GM18868 (cell line): ENCODE results near the gene NOL3.

Experiments used
- ATAC-seq: cut with Tn5 transposase; IDR thresholded peaks from one replicate; pipeline ENCODE4 v1.9.1; 2021; ENCODE audit warnings: mild to moderate bottlenecking, moderate library complexity; ENCODE audit not compliant: unreplicated experiment

The NOL3 gene

DNA sequence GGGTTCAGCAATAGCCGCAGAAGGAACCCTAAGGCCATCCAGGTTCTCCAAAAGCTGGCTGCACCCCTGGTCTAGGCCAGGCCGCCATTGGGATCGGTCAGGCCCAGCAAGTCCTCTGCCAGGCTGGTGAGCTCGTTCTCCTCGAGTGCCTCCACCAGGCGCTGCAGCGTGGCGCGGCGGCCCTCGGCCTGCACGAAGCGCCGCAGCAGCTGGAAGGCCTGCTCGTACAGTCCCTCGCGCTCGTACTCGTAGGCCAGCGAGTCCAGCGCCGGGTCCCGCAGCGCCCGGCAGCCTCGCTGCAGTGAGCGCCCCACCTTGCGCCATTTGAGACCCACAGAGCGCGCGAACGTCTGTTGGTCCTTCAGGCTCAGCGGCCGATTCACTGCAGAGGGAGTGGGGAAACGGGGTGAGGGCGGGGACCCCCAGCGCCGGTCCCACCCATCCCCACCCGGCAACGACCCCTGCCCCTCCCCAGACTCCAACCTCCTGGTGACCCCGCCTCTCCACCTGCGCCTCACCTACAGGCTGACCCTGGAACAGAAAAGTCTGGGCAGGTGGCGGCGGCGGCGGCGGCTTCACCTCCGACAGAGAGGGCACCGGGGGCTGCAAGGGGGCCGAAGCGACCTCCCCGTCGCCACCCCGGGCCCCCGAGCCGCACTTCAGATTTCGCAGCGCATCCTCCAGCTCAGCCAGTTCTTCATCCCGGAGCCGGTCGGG, 15.6 kb upstream of the NOL3 start:
- ATAC-seq, result no peak

DNA sequence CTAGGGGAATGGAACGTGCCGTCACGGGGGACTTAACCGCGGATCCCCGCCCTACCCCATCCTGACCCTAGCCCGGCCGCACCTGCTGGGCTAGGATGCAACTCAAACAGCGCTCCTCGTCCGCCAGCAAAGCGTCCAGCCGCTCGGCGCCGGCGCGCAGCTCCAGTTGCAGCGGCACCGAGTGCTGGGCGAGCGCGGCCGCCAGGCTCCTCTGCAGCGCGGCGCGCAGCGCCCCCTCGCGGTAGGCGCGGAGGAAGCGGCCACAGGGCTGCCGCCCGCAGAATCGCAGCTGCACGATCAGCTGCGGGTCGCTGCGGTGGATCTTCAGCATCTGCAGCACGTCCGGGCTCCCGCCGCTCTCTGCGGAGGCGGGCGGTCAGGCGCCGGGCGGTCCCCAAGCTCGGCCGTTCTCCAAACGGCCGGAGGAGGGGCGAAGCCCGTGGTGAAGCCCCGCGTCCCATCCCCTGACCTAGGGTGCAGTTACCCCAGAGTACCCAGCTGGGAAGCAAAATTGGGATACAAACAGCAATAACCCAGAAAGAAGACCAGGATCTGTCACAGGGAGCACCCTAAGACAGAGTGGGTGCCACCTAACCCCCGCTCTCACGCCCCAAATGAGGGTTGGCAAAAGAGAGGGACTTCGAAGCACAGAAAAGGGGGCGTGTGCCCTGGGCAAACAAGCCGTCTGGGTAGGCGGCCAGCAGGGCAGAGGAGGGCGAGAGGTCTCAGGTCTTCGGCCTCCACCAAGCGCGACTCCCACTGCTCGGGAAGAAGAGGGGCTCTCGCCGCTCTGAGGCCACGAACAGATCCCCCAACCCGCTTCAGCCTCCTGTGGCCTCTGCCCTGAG, 14.8 kb upstream of the NOL3 start:
- ATAC-seq, result no peak

GRCh38 chr16:67156143-67156844, 14.0 kb upstream of the NOL3 start:
- no peak for ATAC-seq

DNA sequence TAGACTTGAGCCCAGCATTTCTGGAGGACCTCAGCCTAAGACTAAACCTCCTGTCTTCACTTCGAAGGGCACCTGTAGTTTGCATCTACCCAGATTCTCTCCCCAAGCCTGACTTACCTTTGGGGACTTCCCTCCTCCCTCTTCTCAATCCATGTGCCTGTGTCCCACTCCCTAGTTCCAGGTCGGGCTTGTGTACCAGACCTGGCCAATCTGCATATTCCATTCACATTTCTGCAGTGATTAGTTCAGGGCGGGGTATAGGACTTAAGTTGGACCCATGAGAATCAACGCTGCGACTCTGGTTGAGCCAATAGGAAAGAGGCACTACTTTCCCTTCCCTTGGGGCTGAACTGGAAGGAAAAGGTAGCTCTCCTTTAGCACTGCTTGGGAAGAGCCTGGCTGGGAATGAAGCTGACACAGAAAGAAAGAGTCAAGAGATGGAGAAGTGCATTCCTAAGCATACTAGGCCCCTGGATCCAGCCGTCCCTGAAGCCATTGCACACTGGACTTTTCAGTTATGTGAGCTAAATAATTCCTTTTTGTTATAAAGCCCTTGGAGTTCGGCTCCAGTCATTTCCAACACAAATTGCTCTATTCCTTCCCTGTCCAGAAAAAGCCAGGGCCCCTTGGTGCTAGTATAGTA, 13.1 kb upstream of the NOL3 start:
- ATAC-seq, result no peak

DNA sequence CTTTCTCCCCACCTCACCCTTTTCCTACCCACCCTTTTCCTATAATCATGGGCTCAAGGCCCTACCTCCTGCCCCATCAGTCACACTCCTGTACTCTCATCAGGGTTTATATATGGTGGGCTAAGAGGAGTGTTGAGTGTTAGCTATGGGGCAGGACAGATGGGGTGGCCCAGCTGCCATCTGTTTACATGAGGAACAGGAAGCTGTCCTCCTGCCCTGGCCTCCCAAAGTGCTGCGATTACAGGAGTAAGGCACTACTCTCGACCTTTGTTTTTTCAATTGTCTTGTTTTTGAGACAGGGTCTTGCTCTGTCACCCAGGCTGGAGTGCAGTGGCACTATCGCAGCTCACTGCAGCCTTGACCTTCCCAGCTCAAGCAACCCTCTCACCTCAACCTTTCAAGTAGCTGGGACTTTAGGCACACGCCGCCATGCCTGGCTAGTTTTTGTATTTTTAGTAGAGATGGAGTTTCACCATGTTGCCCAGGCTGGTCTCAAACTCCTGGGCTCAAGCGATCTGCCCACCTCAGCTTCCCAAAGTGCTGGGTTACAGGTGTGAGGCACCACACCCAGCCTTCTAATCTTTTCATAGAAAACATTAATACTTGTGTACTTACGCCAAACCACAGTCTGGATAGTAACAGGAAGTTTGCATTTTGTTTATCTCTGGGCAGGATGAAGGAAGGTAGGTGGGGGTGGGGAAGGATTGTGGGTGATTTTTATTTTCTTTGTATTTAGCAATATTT, 12.3 kb upstream of the NOL3 start:
- ATAC-seq, result no peak

DNA sequence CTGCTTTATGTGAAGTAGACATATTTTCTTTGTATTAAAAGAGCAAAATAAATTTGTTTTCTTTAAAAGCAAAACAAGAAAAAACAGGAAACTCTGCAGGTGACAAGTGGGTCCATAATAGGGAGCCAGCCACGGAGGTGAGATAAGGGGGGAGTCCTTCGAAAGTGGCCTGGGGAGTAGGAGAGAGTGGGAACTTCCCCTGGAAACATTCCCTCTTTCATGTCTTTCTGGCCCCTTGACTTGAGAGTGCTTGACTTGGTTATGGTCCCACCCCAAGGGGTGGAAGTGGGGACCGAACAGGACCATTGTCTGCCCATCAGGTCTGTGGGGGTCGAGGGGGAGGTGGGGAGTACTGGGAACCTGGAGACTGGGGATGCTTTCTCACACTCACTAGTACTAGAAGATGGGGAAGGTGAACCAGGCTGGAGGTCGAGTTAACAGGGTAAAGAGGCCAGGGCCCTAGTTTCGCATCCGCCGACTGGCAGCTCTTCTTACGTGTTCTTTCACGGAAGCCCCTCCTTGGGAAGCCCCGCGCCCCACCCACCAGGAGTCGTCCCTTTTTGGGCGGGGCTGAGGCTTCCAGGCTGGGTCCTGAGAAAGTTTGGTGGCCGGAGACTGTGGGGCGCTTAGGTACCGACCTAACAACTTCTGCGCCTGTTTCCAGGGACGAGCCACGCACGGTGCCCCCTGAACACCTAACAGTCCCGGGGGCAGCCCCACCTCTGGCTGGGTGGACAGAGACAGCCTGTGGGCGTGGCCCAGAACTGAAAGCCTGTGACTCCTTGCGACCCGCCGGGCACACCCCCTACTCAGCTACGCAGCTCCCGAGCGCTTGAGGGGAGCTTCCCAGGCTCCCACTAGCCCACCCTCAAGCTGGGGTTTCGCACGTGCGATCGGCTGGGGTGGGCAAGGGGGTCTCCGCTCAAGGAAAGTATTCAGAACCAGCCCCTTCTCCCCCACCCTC, 11.4 kb upstream of the NOL3 start:
- peak; percentile 40 for ATAC-seq

GRCh38 chr16:67161595-67162058, 8.7 kb upstream of the NOL3 start:
- no peak for ATAC-seq

GRCh38 chr16:67162506-67163163, 7.7 kb upstream of the NOL3 start:
- no peak for ATAC-seq

DNA sequence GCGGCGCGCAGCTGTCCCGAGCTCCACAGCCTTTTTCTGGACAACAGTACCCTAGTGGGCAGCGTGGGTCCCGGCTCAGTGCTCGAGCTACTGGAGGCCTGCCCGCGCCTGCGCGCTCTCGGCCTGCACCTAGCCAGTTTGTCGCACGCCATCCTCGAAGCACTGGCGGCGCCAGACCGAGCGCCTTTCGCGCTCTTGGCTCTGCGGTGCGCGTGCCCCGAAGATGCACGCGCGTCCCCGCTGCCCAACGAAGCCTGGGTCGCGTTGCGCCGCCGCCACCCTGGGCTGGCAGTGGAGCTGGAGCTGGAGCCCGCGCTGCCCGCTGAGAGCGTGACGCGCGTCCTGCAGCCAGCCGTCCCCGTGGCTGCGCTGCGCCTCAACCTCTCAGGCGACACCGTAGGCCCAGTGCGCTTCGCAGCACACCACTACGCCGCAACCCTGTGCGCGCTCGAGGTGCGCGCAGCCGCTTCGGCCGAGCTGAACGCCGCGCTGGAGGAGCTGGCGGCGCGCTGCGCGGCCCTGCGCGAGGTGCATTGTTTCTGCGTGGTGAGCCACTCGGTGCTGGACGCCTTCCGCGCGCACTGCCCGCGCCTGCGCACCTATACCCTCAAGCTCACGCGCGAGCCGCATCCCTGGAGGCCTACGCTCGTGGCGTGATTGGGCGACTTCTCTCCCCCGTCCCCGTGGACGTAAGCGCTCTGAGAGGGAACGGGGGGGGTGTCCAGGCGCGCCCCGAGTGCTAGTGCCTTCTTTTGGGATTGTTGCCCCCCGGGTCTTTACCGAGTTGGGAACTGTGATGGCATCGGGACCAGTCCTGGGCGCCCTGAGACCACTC, 7.0 kb upstream of the NOL3 start:
- ATAC-seq, result no peak

DNA sequence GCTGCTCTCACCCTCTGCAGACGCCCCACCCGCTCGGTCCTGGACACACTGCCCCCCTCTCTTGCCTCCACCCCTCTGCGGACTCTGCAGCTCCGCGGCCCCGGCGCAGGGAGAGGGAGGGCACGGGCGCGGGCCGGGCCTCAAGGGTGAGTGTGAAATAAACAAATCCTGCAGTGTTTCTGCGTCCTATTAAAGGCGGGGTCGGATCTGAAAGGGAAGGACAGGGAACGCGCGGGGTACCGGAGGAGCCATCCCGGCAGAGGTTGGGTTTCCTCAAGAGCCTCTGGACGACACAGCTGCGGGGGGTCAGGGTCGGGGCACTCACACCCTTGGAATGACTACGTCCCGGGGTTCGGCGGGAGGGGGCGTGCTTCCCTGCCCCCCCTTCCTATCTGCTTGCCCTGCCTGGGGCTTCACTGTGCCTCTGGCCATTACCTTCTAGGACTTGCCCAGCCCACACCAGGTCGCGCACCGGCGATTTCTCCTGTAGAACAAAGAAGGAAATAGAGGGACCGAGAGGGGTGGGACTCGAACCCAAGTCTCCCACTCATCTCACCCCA, 6.3 kb upstream of the NOL3 start:
- ATAC-seq, result no peak

- no peak for ATAC-seq
These were observed 5.7 kb upstream of the NOL3 start, which contains the start of gene HSF4 for GRCh38 chr16:67164599-67165061. TSS of gene HSF4 (plus strand) at chr16:67164745. CDS start at chr16:67164812, 67 bp downstream.

GRCh38 chr16:67165121-67166078, 4.9 kb upstream of the NOL3 start:
- ATAC-seq, result no peak

- no peak for ATAC-seq
These were observed 4.2 kb upstream of the NOL3 start for GRCh38 chr16:67166110-67166547.

GRCh38 chr16:67166598-67167168, 3.7 kb upstream of the NOL3 start:
- ATAC-seq, result no peak

GRCh38 chr16:67167588-67167987, 2.8 kb upstream of the NOL3 start:
- ATAC-seq, result no peak

DNA sequence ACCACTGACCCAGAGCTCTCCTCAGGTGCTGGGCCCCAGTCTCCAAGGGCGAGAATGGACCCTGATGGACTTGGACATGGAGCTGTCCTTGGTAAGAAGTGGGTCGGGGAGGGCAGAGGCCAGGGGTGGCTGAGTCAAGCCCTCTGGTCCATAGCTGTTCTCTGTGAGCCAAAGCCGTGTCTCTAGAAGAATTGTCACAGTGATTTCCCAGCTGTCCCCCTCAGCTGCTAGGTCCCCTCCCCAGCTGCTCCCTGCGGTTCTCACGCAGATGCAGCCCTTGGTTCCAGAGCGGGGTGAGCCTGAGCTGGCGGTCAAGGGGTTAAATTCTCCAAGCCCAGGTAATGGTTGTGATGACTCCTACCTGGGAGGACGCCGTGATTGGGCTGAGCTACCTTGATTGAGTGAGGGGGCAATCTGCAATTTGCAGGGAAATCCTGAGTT, 1.3 kb upstream of the NOL3 start:
- ATAC-seq, result no peak
